Spleen (tissue), 11 donors: Measurements from ENCODE around the gene DAB2IP. TPM values are rescaled to one million over a fixed set of nuclear protein-coding genes. Genes with fewer than 3 reads are reported as not detected.
A peak's percentile ranks its signal among the peaks of the same experiment; 100 is the strongest.

ENCODE experiments used
- DNase-seq: peaks from one replicate; pipeline ENCODE4 v3.0.0-alpha.2; 2020
- H3K27ac ChIP-seq, 8 donors: fragments of 200-600 bp; sonication (generic) in 7 of 8; 1 replicate in 4 of 8; 2 replicates in 4 of 8; pipeline versions ENCODE4 v1.5.0 to v1.8.0; 2016 to 2021; ENCODE audit warnings: inconsistent platforms in 4 of 8, mild to moderate bottlenecking in 4 of 8, moderate library complexity in 1 of 8
- H3K27me3 ChIP-seq, 7 donors: fragments of 200-600 bp; sonication (generic) in 6 of 7; replicated peaks in 1 of 7; 1 replicate in 4 of 7; 2 replicates in 3 of 7; pipeline versions ENCODE4 v1.5.0 to v1.8.0; 2016 to 2021; ENCODE audit warnings: inconsistent platforms in 3 of 7, mild to moderate bottlenecking in 1 of 7
- H3K36me3 ChIP-seq, 6 donors: fragments of 200-600 bp; sonication (generic) in 5 of 6; 1 replicate in 4 of 6; 2 replicates in 2 of 6; pipeline versions ENCODE4 v1.5.0 to v1.8.0; 2016 to 2021; ENCODE audit warnings: inconsistent platforms in 2 of 6
- H3K4me1 ChIP-seq, 6 donors: fragments of 200-600 bp; sonication (generic) in 5 of 6; 1 replicate in 3 of 6; 2 replicates in 3 of 6; pipeline versions ENCODE4 v1.5.0 to v1.8.0; 2016 to 2021; ENCODE audit warnings: inconsistent platforms in 3 of 6
- H3K4me3 ChIP-seq, 8 donors: fragments of 200-600 bp; sonication (generic) in 7 of 8; 1 replicate in 4 of 8; 2 replicates in 4 of 8; pipeline versions ENCODE4 v1.5.0 to v1.8.0; 2016 to 2021; ENCODE audit warnings: inconsistent platforms in 4 of 8, mild to moderate bottlenecking in 4 of 8, moderate library complexity in 2 of 8
- H3K9me3 ChIP-seq, 8 donors: fragments of 200-600 bp; sonication (generic) in 7 of 8; 1 replicate in 4 of 8; 2 replicates in 4 of 8; pipeline versions ENCODE4 v1.5.0 to v1.8.0; 2016 to 2021; ENCODE audit warnings: inconsistent platforms in 4 of 8
- CTCF ChIP-seq, 11 experiments: fragments of 200-600 bp in 7 of 11; fragments of 450-650 bp in 4 of 11; sonication (generic) in 4 of 11; IDR thresholded peaks in 8 of 11; conservative IDR thresholded peaks in 3 of 11; 1 replicate in 7 of 11; 2 replicates in 4 of 11; pipeline versions ENCODE4 v1.4.0 to v1.8.0; 2016 to 2021; ENCODE audit warnings: antibody characterized with exemption in 11 of 11, inconsistent platforms in 4 of 11, mild to moderate bottlenecking in 1 of 11
- POLR2A ChIP-seq, 3 donors: fragments of 450-650 bp; IDR thresholded peaks; one replicate each; pipeline ENCODE4 v1.5.1; 2017; ENCODE audit warnings: antibody characterized with exemption in 3 of 3, mild to moderate bottlenecking in 1 of 3
- POLR2AphosphoS5 ChIP-seq, 3 donors: sonication (generic); formaldehyde crosslinking; IDR thresholded peaks; one replicate each; pipeline ENCODE4 v1.5.1; 2017; ENCODE audit warnings: antibody characterized with exemption in 3 of 3
- WGBS, 5 donors: extraction: QIAGEN DNeasy Blood & Tissue Kit in 3 of 5; methylation state at CpG; one replicate each; pipeline versions ENCODE4 v1.1.5 to v1.1.7; 2013 to 2018; 5-methylcytosine and 5-hydroxymethylcytosine counted together
- intact Hi-C: fragments of 100-400 bp; cut with DNase I; formaldehyde crosslinking; loops from one replicate; pipeline ENCODE4 v1.15.0; 2023; ENCODE audit warnings: low total_unique reads
- polyA plus RNA-seq, 3 donors: library from polyadenylated mRNA; stranded (reverse); fragments of 200-250 nt; gene quantifications; one replicate each; pipeline ENCODE4 v1.2.1, GENCODE V29; 2013
- total RNA-seq, 7 donors: library from RNA; depleted of rRNA in 3 of 7; stranded (reverse); fragments of >200 nt in 3 of 7; fragmentation: NEBNext Ultra II Directional in 4 of 7; extraction: Animal tissue kit (Norgen Biotek cat#: 25700) in 4 of 7; gene quantifications; one replicate each; pipeline versions ENCODE4 v1.1.0 to v1.2.1, GENCODE V29; 2016 to 2021
- donor health status: healthy with polysubstance abuse.
- donor health status: DM: no; HTN: no; CAD: no; lungs with moderate emphysema.
- donor health status: DM: no; HTN: no; CAD: no.
- donor health status: Bipolar disorder and iron deficiency.
- donor health status: healthy.
- donor health status: DM: no; HTN: no; CAD: no.
- donor health status: DM: yes; HTN: yes; CAD: no.

The DAB2IP gene
- total and polyA plus RNA-seq, 10 donors, result 5.0 to 83.0 (median 38.1) TPM

GRCh38 chr9:121652021-121652837, 795 bp downstream of the DAB2IP start:
- H3K9me3 ChIP-seq, result no peaks in the 10 kb centered on the region
- intact Hi-C loops, result no loop called here
- peak overlapping the region in 5 of 8 donors; percentile 51 to 68 (median 63) for H3K27ac ChIP-seq
- H3K4me1 ChIP-seq, result peaks cover 6 to 53% (median 32%) of the 10 kb centered on the region in 6 donors
- DNase-seq, result peak; percentile 55
- no peaks in the 10 kb centered on the region for H3K36me3 ChIP-seq
- peak in 2 of 3 donors; percentile 54 to 58 for TF ChIP-seq POLR2AphosphoS5 (IDR thresholded peaks at IDR 0.05)
- TF ChIP-seq CTCF (IDR thresholded peaks at IDR 0.05 in 8 of 11, conservative IDR thresholded peaks at IDR 0.05 in 3 of 11), result no peak
- H3K4me3 ChIP-seq, result peak overlapping the region; percentile 38 to 72 (median 47)
- peaks cover 0 to 72% (median 21%) of the 10 kb centered on the region in 7 donors for H3K27me3 ChIP-seq
- WGBS, 5 donors, result 2 to 4% (median 3%) methylated on average over 29 of the region's 29 CpGs

GRCh38 chr9:121652838-121653231, 1.4 kb downstream of the DAB2IP start:
- Histone ChIP-seq H3K4me3 (peak overlapping the region in 6 of 8 donors; percentile 44 to 72 (median 50)), H3K27me3 (peaks cover 0 to 76% (median 21%) of the 10 kb centered on the region in 7 donors), H3K36me3 (no peaks in the 10 kb centered on the region), H3K9me3 (no peaks in the 10 kb centered on the region), H3K4me1 (peaks cover 9 to 59% (median 38%) of the 10 kb centered on the region in 6 donors), H3K27ac (peak overlapping the region in 4 of 8 donors; percentile 63 to 68 (median 64))
- intact Hi-C loops, result no loop called here
- DNase-seq, result no peak
- TF ChIP-seq POLR2AphosphoS5 (IDR thresholded peaks at IDR 0.05) (no peak), POLR2A (IDR thresholded peaks at IDR 0.05) (no peak)
- WGBS, 5 donors, result 19 to 29% (median 22%) methylated on average over 2 of the region's 2 CpGs

GRCh38 chr9:121654499-121655140, 3.2 kb downstream of the DAB2IP start:
- H3K36me3 ChIP-seq, result no peaks in the 10 kb centered on the region
- DNase-seq, result peak; percentile 43
- TF ChIP-seq POLR2AphosphoS5 (IDR thresholded peaks at IDR 0.05), result no peak
- no peak for TF ChIP-seq CTCF (IDR thresholded peaks at IDR 0.05 in 8 of 11, conservative IDR thresholded peaks at IDR 0.05 in 3 of 11)
- TF ChIP-seq POLR2A (IDR thresholded peaks at IDR 0.05), result no peak
- H3K4me3 ChIP-seq, result no peak overlapping the region
- H3K27me3 ChIP-seq, result peaks cover 0 to 80% (median 21%) of the 10 kb centered on the region in 7 donors
- peaks cover 10 to 67% (median 38%) of the 10 kb centered on the region in 6 donors for H3K4me1 ChIP-seq
- H3K9me3 ChIP-seq, result no peaks in the 10 kb centered on the region
- intact Hi-C loops, result no loop called here
- 78 to 87% (median 79%) methylated on average over 3 of the region's 3 CpGs for WGBS, 5 donors
- no peak overlapping the region for H3K27ac ChIP-seq

GRCh38 chr9:121655231-121655755, 3.9 kb downstream of the DAB2IP start:
- WGBS, 5 donors, result 88 to 91% (median 89%) methylated on average over 3 of the region's 3 CpGs
- Histone ChIP-seq H3K9me3 (no peaks in the 10 kb centered on the region), H3K27me3 (peaks cover 0 to 77% (median 20%) of the 10 kb centered on the region in 7 donors), H3K4me3 (no peak overlapping the region), H3K36me3 (no peaks in the 10 kb centered on the region), H3K4me1 (peaks cover 8 to 62% (median 36%) of the 10 kb centered on the region in 6 donors), H3K27ac (no peak overlapping the region)
- TF ChIP-seq CTCF (IDR thresholded peaks at IDR 0.05 in 8 of 11, conservative IDR thresholded peaks at IDR 0.05 in 3 of 11) (no peak), POLR2AphosphoS5 (IDR thresholded peaks at IDR 0.05) (no peak), POLR2A (IDR thresholded peaks at IDR 0.05) (no peak)
- DNase-seq, result peak; percentile 47
- intact Hi-C loops, result no loop called here
